GM12878 (cell line): ENCODE data around the gene ADAT3.
"Not testable (repeated sequence)": the region's sequence is repeated elsewhere in the genome, so short reads cannot be mapped to it uniquely, and the experiment has no call there.

ENCODE experiments used
- BRCA1 ChIP-seq: IDR thresholded peaks from 2 replicates; pipeline ENCODE4 v1.6.1; 2011; ENCODE audit warnings: low read depth, low read length, improper control_type of control experiment
- CTCF ChIP-seq, 3 experiments: IDR thresholded peaks in 2 of 3; conservative IDR thresholded peaks in 1 of 3; 2 replicates each; pipeline ENCODE4 v1.5.1; 2011; ENCODE audit warnings: low read depth in 3 of 3, low read length in 3 of 3, mild to moderate bottlenecking in 3 of 3, control low read depth in 2 of 3, moderate library complexity in 2 of 3, inconsistent platforms in 1 of 3, mixed read lengths in 1 of 3; ENCODE audit not compliant: control insufficient read depth in 2 of 3, insufficient read depth in 1 of 3; ENCODE audit errors: extremely low read depth in 1 of 3
- EZH2 ChIP-seq: IDR thresholded peaks from 2 replicates; pipeline ENCODE4 v1.6.1; 2012; ENCODE audit warnings: low read depth, mild to moderate bottlenecking, control low read depth, inconsistent platforms, low read length, borderline replicate concordance; ENCODE audit not compliant: control insufficient read depth
- IKZF1 ChIP-seq: fragments of 450-650 bp; conservative IDR thresholded peaks from 2 replicates; pipeline ENCODE4 v1.6.1; 2017; ENCODE audit warnings: antibody characterized with exemption, mild to moderate bottlenecking
- NRF1 ChIP-seq: conservative IDR thresholded peaks from 2 replicates; pipeline ENCODE4 v1.6.1; 2011; ENCODE audit warnings: mild to moderate bottlenecking, low read depth, low read length, improper control_type of control experiment
- POLR2A ChIP-seq: IDR thresholded peaks from 2 replicates; pipeline ENCODE4 v1.6.1; 2011; ENCODE audit warnings: low read depth, mild to moderate bottlenecking, low read length
- POLR2AphosphoS5 ChIP-seq: IDR thresholded peaks from 2 replicates; pipeline ENCODE4 v1.6.1; 2011; ENCODE audit warnings: mild to moderate bottlenecking, low read length, inconsistent platforms
- RAD51 ChIP-seq: fragments of 450-650 bp; IDR thresholded peaks from 2 replicates; pipeline ENCODE4 v1.6.1; 2016; ENCODE audit warnings: moderate library complexity, mild to moderate bottlenecking, inconsistent platforms

- TF ChIP-seq POLR2AphosphoS5; IKZF1; NRF1; POLR2A; CTCF (IDR thresholded peaks at IDR 0.05 in 2 of 3, conservative IDR thresholded peaks at IDR 0.05 in 1 of 3; ENCODE audit: control insufficient read depth in 2 of 3, extremely low read depth in 1 of 3, insufficient read depth in 1 of 3, low read depth in 3 of 3, low read length in 3 of 3); BRCA1; EZH2; RAD51: not testable (repeated sequence)
These were observed 29.9 kb upstream of the ADAT3 start for GRCh38 chr19:1875265-1875645.
